ENCODE results near the gene CD27.

- no peak for TF ChIP-seq GATA2 (IDR thresholded peaks at IDR 0.05; ENCODE audit: low read depth, low read length)
- TF ChIP-seq GATA3 (IDR thresholded peaks at IDR 0.05; ENCODE audit: low read depth, low read length): no peak
These were observed 13.7 kb downstream of the CD27 start for GRCh38 chr12:6458281-6459003.
